ENCODE measurements around the gene UNG.
A peak's percentile ranks its signal among the peaks of the same experiment; 100 is the strongest.

UNG gene

DNA sequence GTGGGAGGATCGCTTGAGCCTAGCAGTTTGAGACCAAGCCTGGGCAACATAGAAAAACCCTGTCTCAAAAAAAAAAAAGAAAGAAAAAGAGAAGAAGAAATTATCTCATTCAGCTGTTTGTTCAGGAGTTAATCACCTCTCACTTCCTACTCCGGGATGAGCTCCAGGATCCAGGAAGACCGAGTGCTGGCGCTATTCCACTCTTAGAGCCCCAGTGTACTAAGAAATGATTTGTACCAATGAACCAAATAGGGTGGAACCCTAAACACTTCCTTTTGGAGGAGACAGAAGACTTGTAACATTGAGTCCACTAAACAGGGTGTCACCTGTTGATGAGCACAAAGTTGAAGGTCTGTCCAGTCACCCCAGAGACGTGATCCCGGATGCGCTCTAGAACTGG is 7.7 kb upstream of the UNG start:
- TF ChIP-seq, protein P1, sequence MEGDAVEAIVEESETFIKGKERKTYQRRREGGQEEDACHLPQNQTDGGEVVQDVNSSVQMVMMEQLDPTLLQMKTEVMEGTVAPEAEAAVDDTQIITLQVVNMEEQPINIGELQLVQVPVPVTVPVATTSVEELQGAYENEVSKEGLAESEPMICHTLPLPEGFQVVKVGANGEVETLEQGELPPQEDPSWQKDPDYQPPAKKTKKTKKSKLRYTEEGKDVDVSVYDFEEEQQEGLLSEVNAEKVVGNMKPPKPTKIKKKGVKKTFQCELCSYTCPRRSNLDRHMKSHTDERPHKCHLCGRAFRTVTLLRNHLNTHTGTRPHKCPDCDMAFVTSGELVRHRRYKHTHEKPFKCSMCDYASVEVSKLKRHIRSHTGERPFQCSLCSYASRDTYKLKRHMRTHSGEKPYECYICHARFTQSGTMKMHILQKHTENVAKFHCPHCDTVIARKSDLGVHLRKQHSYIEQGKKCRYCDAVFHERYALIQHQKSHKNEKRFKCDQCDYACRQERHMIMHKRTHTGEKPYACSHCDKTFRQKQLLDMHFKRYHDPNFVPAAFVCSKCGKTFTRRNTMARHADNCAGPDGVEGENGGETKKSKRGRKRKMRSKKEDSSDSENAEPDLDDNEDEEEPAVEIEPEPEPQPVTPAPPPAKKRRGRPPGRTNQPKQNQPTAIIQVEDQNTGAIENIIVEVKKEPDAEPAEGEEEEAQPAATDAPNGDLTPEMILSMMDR (conservative IDR thresholded peaks at IDR 0.05; ENCODE audit: low read length): no peak
- no peak overlapping the region for H3K4me3 ChIP-seq (ENCODE audit: low read length)
- no peak for DNase-seq (ENCODE audit: low read depth)

DNA sequence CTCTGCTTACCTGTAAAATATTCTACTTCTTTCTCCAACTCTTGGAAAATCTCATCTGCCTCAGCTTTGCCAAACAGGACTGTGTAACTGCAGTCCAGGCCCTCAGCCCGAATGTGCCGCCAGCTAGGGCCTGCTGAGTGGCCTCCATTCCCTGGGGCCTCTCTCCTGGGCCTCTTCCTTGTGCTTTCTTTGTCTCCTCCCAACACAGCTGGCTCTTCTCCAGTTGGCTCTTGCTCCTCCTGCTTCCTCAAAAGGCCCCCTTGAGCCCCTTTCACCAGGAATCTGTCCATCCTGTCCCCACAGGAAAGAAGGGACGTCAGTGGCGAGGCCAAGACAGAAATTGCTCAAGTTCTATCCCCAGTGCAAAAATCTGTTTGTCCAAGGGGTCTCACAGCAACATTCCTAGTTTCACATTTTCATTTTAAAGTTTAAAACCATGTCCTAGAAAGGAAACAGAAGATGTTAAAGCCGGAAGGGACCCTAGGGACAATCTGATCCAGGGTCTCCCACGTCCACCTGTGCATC is 4.8 kb upstream of the UNG start:
- DNase-seq (ENCODE audit: low read depth): no peak

DNA sequence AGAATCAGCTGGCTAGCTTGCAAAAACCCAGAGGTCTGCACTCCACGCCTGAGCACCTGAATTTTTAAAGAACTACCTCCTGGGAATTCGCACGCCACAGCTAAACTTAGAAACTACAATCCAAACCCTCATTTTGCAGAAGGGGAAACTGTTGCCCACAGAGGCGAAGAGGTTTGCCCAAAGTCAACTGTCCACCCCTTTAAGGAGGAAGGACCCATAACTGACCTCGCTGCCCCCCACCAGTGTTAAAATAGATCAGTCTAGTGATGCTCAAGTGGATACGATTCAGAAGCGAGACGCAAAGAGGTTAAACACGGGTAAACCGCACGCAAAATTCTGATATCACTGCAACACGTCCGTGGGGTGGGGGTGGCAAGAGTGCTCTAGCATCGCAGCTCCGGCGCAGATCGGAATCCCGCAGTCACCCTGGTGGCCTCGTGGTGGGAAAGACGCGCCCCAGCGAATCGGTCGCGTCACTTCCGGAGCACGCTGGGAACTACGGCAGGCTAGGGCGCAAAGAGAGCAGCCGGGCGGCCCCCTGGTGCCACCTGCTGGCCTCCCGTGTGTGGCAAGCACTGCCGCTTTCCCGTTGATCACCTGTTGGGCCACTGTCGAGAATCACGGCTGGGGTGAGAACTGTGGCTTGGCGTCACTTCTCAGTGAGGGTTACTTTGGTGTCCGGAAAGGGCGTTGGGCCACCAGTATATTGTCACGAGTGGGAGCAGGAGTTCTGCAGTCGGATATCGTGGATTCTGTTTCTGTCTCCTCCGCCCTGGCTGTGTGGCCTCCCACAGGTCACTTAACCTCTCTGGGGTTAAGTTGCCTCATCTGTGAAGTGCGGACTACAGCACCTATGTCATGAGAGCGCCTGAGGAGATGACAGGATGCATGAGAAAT is 4.1 kb upstream of the UNG start, which contains the start of gene ALKBH2:
Gene ALKBH2 (minus strand): TSS at position 451 of the 897 bp plus-strand sequence. CDS start 686 bp downstream, outside the sequence.
- H3K4me3 ChIP-seq (ENCODE audit: low read length): peak within 1 kb of the TSS; percentile 89
- DNase-seq (ENCODE audit: low read depth): peak; percentile 87
- TF ChIP-seq, protein P1 (conservative IDR thresholded peaks at IDR 0.05; ENCODE audit: low read length): peak; percentile 90

More for the DNA sequence above, 4.8 kb upstream of the UNG start:
- TF ChIP-seq, protein P1 (conservative IDR thresholded peaks at IDR 0.05; ENCODE audit: low read length): no peak
- peak overlapping the region; percentile 89 for H3K4me3 ChIP-seq (ENCODE audit: low read length)

DNA sequence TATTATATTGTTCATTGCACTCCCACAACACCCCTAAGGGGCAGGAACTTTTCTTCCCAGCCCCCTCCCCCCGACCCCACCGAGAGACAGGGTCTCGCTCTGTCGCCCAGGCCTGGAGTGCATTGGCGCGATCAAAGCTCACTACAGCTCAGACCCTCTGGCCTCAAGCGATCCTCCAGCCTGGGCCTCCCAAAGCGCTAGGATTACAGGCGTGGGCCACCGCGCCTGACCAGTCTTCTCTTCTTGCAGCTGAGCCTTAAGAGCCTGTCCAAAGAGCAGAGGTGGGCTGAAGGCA is 310 bp upstream of the UNG start:
- peak overlapping the region; percentile 12 for H3K4me3 ChIP-seq (ENCODE audit: low read length)
- TF ChIP-seq, protein P1 (conservative IDR thresholded peaks at IDR 0.05; ENCODE audit: low read length): no peak

DNA sequence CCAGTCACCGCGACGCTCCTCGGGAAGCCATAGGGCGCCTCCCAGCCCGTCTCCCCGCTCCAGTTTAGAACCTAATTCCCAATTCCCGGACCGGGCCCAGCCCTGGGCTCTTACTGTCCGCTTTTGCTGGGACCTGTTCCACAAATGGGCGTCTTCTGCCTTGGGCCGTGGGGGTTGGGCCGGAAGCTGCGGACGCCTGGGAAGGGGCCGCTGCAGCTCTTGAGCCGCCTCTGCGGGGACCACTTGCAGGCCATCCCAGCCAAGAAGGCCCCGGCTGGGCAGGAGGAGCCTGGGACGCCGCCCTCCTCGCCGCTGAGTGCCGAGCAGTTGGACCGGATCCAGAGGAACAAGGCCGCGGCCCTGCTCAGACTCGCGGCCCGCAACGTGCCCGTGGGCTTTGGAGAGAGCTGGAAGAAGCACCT is 797 bp downstream of the UNG start:
- peak; percentile 66 for DNase-seq (ENCODE audit: low read depth)
- H3K4me3 ChIP-seq (ENCODE audit: low read length): peak overlapping the region; percentile 83
- TF ChIP-seq, protein P1 (conservative IDR thresholded peaks at IDR 0.05; ENCODE audit: low read length): no peak

More for the DNA sequence above, 310 bp upstream of the UNG start:
- no peak for DNase-seq (ENCODE audit: low read depth)

DNA sequence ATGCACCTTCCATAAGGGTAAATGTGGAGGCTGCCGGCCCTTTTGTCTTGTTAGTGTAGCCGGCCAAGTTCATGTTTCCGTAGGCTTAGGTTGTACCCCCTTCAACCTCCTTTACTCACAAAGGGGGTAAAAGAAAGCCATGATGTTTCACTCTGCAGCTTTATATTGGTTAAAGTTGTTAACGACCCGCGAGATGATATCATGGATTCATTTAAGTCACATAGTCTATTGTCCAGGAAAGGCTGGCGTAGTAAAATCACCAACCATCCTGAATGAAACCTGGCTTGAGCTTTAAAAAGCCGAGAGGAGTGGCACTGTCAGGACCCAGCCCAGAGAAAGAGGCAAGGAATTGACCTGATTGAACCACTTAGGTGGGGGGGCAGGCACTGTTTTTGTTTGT is 1.3 kb downstream of the UNG start:
- TF ChIP-seq, protein P1 (conservative IDR thresholded peaks at IDR 0.05; ENCODE audit: low read length): no peak
- DNase-seq (ENCODE audit: low read depth): no peak
- peak overlapping the region; percentile 83 for H3K4me3 ChIP-seq (ENCODE audit: low read length)

Data from AG10803 (cell line).